ENCODE results near the gene KLHL13. TPM values are rescaled to one million over a fixed set of nuclear protein-coding genes. Genes with fewer than 3 reads are reported as not detected.

The KLHL13 gene
- total and polyA plus RNA-seq, 2 donors from 2014 or later, result 13.8 to 55.4 TPM

Other genes starting within 250 kb of the KLHL13 start
- gene WDR44, start 229.3 kb upstream of the KLHL13 start, total RNA-seq, result 15.5 TPM
- 3.6 TPM for gene WDR44, start 229.3 kb upstream of the KLHL13 start, polyA plus RNA-seq (ENCODE audit: insufficient read depth, low read depth, low replicate concordance)